CD4-positive, alpha-beta T cell treated with Interleukin-15 for 1 hour (primary cell): ENCODE results near the gene MDM4.
A peak's percentile ranks its signal among the peaks of the same experiment; 100 is the strongest.
"Not testable (repeated sequence)": the region's sequence is repeated elsewhere in the genome, so short reads cannot be mapped to it uniquely, and the experiment has no call there.

Experiments used
- DNase-seq: peaks from one replicate; pipeline ENCODE4 v3.0.0-alpha.2; 2020

Gene MDM4

DNA sequence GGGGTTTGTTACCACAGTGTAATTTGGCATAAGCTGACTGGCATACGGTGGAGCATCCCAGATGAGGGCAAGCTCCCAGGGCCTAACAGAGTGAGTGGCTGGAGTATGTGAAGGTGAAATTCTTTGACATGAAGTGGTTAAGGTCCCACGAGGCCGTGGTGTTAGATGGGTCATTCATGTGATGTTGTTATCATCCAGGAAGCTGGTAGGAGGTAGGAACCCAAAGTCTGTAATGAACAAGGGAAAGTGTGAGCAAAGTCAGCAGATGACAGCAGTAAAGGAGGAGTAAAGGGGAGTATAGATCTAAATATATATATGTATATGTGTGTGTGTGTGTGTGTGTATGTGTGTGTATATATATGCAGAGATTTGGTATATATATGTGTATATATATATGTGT lies 47.6 kb downstream of the MDM4 start:
- DNase-seq: no peak

DNA sequence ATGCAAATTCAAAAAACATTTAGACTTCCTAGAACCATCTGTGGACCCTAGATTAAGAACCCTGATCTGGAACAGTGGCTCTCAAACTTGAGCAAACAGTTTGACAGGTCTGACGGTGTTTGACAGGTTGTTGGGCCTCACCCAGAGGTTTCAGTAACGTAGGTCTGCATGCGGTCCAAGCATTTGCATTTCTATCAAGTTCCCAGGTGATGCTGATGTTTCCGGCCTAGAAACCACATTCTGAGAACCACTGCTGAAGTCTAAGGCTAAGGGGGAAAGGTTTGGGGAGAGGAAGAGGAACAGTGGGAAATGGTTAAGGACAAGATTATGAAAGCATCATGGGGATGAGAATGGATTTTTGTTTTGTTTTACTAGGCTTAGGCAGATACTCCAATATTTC lies 48.6 kb downstream of the MDM4 start:
- DNase-seq: peak; percentile 42

DNA sequence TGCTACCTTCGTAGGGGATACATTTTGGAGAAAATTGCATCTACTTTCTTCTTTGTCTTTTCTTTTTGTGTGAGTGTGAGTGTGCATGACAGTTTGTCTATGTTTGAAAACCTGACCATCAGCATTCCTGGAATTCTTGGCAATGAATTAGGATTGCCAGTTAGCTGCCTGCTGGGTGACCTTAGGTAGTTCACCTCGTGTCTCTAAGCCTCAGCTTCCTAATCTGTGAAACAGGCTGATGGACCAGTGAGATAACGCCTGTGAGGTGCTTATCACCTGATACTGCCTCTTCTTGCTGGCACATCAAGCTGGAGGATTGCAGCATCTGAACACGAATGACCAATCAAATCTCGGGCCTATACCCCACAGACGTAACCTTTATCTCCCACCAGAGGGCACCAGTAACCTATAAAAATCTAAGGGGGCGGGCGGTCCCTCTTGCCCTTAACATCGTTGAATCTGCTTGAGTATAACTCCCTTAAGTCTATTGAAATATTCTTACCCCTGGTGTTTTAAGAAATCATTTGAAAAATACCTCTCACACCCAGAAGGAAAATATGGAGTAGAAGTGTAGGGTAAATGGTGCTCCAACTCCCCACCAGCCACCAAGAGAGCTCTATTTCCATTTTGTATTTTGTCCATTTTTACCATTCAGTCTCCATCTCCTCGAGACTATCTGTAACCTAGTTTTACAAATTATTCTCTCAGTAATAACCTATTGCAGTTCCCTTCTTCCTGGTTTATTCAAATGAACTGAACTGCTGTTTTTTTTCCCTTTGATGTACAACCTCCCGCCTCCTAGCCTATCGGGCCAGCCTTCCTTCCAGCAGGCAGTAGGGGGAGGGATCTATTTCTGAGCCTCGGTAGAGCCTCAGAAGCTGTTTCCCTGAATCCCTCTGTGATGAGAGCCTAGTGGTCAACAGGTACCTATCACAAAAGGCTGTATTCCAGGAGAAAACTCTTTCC lies 49.7 kb downstream of the MDM4 start:
- peak; percentile 73 for DNase-seq

DNA sequence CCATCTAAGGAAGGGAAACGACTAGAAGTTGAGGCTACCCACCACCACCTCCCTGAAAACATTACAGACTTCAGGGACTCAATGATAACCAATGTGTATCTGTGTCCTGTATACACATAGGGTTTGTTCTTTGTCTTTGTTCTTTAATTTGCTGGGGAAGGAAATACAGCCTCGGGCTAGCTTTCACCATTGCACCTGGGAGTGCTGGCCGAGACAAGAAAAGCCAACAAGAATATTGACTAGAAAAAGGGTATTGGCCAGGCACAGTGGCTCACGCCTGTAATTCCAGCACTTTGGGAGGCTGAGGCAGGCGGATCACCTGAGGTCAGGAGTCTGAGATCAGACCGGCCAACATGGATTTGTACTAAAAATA lies 50.4 kb downstream of the MDM4 start:
- DNase-seq: no peak

GRCh38 chr1:204567071-204567470 lies 50.9 kb downstream of the MDM4 start:
- no peak for DNase-seq

GRCh38 chr1:204568576-204569315 lies 52.5 kb downstream of the MDM4 start:
- no peak for DNase-seq

DNA sequence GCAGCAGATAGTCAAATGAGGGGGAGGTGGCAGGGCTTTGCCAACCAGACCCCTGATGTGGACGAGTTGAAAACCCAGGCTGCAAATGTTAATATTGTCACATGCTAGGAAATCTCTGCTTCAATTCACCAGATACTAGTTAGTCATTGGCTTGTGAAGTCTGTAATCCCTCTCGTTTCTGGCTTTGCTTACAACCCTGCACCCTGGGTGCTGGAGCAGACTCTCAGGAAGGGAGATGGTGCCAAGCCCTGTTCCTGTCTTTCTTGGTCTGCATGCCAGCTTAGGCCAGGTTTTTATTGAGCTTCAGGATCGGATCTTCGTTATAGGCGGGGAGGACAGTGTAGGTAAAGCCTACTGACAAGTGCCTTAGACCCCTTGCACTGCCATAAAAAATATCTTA lies 53.3 kb downstream of the MDM4 start:
- no peak for DNase-seq

DNA sequence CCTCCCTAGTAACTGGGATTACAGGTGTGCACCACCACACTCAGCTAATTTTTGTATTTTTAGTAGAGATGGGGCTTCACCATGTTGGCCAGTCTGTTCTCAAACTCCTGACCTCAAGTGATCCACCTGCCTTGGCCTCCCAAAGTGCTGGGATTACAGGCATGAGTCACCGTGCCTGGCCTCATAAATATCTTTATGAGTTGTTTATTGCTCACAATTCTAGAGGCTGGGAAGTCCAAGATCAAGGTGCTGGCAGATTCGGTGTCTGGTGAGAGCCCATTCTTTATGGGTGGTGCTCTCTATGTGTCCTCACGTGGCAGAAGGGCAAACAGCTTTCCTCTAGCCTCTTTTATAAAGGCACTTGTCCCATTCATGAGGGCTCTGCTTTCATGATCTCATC lies 53.8 kb downstream of the MDM4 start:
- not testable (repeated sequence) for DNase-seq

GRCh38 chr1:204571128-204571527 lies 54.9 kb downstream of the MDM4 start:
- no peak for DNase-seq

DNA sequence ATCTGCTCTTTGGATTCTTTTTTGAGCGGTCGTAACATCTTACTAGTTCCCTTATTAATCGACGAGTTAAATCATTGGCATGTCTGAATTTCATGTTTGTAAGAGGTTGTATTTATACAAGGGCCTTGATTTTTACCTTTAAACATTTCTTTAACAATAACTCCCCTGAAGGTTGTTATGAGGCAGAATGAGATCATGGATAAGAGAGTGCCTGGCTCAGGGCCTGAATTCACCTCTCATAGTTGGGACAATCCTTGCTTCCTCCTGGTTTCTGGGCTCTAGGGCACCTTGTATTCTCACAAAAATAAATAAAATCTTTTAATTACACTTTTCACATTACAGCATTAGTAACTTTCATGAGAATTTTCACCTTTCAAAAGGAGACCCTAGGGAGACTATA lies 55.4 kb downstream of the MDM4 start:
- no peak for DNase-seq

DNA sequence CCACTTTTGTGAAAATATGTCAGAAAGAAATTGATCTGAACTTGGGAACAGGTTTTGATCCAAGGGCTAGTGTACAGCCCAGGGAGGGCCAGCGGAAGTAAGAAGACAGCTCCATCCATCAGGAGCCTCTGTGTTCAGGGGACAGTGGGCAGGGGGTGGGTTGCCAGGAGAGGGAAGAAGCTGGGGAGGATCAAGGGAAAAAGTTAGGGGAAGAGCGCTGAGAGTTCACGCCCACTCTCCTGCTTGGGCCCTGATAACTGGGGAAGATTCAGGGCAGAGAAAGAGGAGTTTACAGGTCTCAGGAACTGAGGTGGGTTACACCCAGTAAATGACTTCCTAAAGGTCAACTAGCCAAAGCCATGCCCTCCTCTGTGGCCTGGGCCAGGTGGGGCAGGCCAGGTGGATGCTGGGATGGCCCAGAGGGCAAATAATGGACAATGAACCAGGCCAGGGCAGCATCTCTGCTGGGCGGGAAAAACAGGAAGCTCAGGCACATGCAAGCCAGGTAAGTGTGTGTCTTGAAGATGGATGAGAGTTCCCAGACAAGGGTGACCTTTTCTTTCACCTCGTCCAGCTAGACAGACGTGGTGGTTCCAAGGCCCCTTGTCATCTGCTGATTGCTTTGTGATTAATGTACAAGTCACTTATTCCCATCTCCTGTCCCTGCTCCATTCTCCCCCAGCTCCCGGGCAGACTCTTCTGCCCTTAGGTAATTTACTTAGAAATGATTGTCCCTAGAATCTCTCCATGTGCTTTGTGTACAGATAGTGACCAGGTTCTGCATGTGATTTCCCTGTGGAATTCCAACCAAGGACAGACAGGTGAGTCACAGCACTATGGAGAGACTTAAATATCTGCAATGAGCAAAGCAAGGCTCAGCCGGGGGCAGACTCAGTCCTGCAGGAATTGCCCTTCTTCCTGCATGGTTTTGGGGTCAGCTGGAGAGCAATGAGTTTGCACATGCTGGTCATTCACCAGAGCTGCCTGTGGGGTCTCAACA lies 57.0 kb downstream of the MDM4 start:
- DNase-seq: no peak

- no peak for DNase-seq
Measured at GRCh38 chr1:204574016-204574864, 58.0 kb downstream of the MDM4 start.

- no peak for DNase-seq
Measured at GRCh38 chr1:204574865-204575163, 58.6 kb downstream of the MDM4 start.

- no peak for DNase-seq
Measured at GRCh38 chr1:204575221-204576190, 59.3 kb downstream of the MDM4 start.

- DNase-seq: no peak
Measured at GRCh38 chr1:204576422-204576821, 60.2 kb downstream of the MDM4 start.

DNA sequence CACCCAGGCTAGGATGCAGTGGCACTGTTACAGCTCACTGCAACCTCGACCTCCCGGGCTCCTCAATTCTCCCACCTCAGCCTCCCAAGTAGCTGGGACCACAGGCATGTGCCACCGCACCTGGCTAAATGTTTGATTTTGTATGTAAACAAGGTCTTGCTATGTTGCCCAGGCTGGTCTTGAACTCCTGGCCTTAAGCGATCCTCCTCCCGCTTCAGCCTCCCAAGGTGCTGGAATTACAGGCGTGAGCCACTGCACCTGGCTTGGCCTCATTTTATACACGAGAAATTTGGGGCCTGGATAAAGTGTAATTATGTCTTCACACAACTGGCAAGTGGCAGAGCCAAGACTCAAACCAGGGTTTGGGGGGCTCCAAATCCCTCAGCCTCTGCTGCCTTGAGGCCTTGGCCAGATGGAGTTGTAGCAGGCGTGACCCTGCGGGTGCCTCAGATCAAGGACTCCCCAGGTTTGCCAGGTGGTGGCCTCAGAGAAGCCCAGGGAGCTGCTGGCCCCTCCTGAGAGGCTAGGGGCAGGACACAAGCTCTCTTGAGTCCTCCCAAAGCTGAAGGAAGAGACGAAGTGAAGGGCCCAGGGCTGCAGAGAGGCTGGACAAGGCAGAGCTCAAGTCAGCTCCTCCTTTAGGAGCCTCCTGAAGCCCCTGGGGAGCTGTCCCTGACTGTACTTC lies 61.7 kb downstream of the MDM4 start:
- no peak for DNase-seq

DNA sequence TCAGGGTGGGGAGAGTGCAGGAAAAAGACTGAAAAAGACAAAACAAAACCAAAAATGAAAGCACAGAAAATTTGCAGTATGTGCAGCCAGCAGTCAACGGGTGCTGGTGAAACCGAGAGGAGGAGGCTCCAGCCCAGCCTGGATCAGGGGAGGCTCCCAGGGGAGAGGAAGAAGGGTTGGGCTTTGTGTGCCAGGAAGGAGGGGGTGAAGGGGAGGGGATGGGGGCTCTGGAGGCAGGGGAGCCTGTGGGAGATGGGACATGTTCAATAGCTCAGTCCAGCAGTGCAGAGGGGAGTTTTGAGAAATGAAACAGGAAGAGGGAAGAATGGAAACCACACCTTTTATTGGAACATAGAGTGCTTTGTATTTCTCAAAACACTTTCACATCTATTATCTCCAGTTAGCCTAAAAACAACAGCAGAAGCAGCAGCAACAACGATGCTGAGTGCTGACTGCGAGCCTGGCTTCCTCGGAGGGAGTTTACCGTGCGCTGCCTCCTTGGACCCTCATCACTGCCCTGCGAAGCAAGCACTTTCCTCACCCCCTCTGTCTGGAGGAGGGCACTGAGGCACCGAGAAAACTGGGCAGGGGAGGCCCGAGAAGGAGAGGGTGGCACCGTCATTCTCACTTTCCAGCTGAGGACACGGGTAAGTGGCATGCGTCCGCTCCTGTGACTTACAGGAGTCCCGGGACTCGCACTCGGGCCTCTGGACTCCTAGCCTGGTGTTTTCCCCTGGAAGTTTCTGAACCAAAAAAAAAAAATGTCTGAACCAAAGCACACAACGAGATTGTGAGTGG lies 62.9 kb downstream of the MDM4 start:
- no peak for DNase-seq

DNA sequence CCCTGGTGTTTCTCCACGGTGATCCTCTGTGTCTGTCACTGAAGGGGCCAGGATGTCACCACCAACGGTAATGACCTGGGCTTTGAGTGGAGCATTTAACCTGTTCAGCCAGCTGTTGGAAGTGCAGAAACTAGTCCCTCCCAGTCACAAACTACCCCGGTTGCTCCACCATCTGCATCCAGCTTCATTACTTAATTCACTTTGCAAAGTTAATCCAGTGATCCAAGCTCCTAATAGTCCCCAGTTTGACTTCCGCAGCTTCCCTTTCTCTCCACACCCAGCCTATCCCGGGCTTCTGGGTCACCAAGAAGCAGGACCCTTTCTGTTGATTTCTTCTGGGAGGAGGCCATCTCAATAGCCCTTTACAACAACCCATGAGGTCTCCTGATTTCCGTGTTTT lies 63.5 kb downstream of the MDM4 start:
- no peak for DNase-seq

- DNase-seq: no peak
Measured at GRCh38 chr1:204580862-204581261, 64.7 kb downstream of the MDM4 start.
